ENCODE measurements around the gene FAM228A.

Gene FAM228A

DNA sequence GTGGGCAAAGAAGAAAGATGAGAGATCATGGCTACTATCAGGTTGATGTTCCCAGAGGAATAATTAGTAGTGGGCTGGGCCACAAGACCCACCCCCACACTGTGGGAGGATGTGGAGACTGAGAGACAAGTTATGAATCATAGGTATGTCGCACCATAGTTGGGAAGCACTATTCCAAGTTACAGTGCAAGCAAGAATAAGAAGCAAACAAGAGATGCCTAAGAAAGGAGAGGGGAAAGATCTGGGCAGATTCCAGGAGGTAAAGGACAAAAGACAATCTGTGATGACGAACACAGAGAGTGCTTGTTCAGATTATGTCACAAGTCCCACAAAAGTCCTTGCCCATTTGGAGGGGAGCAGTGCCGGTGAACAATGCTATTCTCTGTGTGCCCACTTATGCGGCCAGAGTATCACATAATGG, 56.6 kb downstream of the FAM228A start:
- no peak for DNase-seq

DNA sequence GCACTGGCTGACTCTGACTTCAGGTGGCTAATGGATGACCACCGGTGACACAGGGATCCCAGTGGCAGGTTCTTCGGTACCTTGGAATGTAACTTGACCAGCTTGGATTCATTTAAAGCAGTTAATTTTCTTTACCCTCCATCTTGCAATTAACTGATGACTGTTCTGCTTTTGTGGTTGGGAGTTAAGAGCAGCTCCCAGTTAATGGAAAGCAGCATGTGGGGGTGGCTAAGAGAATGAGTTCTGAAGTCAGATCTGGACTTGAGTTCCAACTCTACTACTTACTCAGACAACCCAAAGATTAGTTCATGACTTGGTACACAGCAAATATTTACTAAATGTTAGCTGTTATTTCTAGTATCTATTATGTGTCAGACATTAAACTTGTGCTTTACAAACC, 58.5 kb downstream of the FAM228A start:
- no peak for DNase-seq

DNA sequence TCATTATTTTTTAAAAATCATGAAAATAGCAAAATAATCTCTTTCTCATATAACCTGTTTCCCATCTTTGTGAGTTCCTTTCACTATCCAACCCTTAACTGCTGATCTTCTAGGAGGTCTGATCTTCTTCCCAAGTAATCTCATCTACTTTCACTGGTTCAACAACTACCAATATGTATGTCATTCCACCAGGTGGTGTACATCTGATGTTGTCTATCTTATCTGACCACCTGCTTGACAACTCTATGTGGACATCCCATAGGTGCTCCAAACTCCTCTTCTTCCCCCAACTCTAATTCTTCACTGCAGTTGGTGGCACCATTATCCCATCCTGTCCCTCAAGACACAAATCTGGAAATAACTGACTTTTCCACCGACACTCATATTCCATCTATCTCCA, 62.5 kb downstream of the FAM228A start:
- DNase-seq = peak; percentile 2

- no peak for DNase-seq
Observed at GRCh38 chr2:24238158-24238557, 63.3 kb downstream of the FAM228A start.

DNA sequence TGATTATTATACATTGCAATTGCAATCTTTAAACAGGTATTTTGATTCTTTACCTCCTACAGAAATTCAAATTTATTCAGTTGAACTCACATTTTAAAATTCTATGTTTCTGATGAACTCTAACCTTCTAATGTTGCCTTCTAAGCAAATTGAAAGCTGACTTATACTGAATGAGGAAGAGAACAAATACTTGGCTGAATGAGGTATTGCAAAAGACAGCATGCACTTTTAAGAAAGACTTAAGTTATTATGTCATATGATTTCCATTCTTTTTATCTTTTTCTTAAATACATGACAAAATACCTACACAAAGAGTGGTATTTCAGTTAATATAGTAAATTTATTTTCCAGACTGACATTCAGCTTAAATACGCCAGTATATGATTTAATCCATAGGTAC, 64.7 kb downstream of the FAM228A start:
- DNase-seq = no peak

Data from CD4-positive, alpha-beta T cell treated with Interleukin-10 for 1 hour (primary cell).